ENCODE measurements around the gene METTL15.

DNA sequence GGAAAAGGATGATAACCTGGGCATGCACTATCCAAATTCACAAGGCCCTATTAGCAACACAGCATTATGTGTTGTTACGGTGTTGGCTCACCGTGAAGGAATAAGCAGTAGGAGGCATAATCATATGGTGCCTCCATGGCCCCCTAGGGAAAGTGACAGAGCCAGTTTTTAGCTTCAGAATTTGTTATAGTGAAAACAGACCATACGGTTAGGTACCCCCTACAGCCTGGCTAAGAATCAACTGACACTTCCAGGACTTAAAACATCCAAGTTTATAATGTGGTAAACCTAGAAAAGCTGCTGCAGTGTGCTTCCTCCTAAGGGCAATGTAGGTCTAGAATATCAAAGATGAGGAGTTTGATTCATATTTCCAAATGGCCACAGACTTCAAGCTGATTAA lies 30.7 kb upstream of the METTL15 start:
- TF ChIP-seq, protein P1, sequence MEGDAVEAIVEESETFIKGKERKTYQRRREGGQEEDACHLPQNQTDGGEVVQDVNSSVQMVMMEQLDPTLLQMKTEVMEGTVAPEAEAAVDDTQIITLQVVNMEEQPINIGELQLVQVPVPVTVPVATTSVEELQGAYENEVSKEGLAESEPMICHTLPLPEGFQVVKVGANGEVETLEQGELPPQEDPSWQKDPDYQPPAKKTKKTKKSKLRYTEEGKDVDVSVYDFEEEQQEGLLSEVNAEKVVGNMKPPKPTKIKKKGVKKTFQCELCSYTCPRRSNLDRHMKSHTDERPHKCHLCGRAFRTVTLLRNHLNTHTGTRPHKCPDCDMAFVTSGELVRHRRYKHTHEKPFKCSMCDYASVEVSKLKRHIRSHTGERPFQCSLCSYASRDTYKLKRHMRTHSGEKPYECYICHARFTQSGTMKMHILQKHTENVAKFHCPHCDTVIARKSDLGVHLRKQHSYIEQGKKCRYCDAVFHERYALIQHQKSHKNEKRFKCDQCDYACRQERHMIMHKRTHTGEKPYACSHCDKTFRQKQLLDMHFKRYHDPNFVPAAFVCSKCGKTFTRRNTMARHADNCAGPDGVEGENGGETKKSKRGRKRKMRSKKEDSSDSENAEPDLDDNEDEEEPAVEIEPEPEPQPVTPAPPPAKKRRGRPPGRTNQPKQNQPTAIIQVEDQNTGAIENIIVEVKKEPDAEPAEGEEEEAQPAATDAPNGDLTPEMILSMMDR (IDR thresholded peaks at IDR 0.05) = no peak
- no peak for TF ChIP-seq POLR2A (IDR thresholded peaks at IDR 0.05)
